ENCODE measurements around the gene CYB561.

GRCh38 chr17:63437287-63438091 is 8.6 kb downstream of the CYB561 start:
- no peak for TF ChIP-seq POLR2A (IDR thresholded peaks at IDR 0.05; ENCODE audit: low read depth, low read length)
- TF ChIP-seq POLR2AphosphoS5 (IDR thresholded peaks at IDR 0.05; ENCODE audit: low read depth, low read length): no peak
- no peak for TF ChIP-seq SPI1 (IDR thresholded peaks at IDR 0.05; ENCODE audit: low read depth, low read length)
- TF ChIP-seq PAX5 (IDR thresholded peaks at IDR 0.05; ENCODE audit: insufficient read depth, low read length, severe bottlenecking): no peak
- no peak for TF ChIP-seq TAF1 (IDR thresholded peaks at IDR 0.05; ENCODE audit: low read depth, low read length)
